Stimulated activated naive B cell treated with anti-CD40 and anti-IgM and Interleukin-4, amounts not matched to agents 10 μg/mL and 1 μg/mL and 100 μg/mL, for 72 hours (primary cell): ENCODE results near the gene MMP11.
"Not testable (repeated sequence)": the region's sequence is repeated elsewhere in the genome, so short reads cannot be mapped to it uniquely, and the experiment has no call there.

Source experiments
- ATAC-seq, 2 donors: fragments of 150-1000 bp; cut with Tn5 transposase; replicated peaks; 2 replicates each; pipeline ENCODE4 v1.10.0; 2021; ENCODE audit warnings: moderate library complexity in 1 of 2
- DNase-seq: peaks from one replicate; pipeline ENCODE4 v3.0.0; 2021
- H3K27ac Mint-ChIP-seq: one replicate; pipeline ENCODE4 v1.8.0; 2022; ENCODE audit warnings: mild to moderate bottlenecking, mixed read lengths
- H3K27me3 Mint-ChIP-seq, 2 donors: one replicate each; pipeline ENCODE4 v1.8.0; 2022; ENCODE audit warnings: mixed read lengths in 2 of 2
- H3K36me3 Mint-ChIP-seq, 2 donors: one replicate each; pipeline ENCODE4 v1.8.0; 2022; ENCODE audit warnings: mixed read lengths in 2 of 2, mild to moderate bottlenecking in 1 of 2
- H3K4me1 Mint-ChIP-seq, 2 donors: one replicate each; pipeline ENCODE4 v1.8.0; 2022; ENCODE audit warnings: mixed read lengths in 2 of 2, mild to moderate bottlenecking in 1 of 2
- H3K4me3 Mint-ChIP-seq, 2 donors: one replicate each; pipeline ENCODE4 v1.8.0; 2022; ENCODE audit warnings: mild to moderate bottlenecking in 2 of 2, mixed read lengths in 2 of 2, moderate library complexity in 1 of 2
- H3K9me3 Mint-ChIP-seq, 2 donors: one replicate each; pipeline ENCODE4 v1.8.0; 2022; ENCODE audit warnings: mixed read lengths in 2 of 2, mild to moderate bottlenecking in 1 of 2

MMP11 gene, protein sequence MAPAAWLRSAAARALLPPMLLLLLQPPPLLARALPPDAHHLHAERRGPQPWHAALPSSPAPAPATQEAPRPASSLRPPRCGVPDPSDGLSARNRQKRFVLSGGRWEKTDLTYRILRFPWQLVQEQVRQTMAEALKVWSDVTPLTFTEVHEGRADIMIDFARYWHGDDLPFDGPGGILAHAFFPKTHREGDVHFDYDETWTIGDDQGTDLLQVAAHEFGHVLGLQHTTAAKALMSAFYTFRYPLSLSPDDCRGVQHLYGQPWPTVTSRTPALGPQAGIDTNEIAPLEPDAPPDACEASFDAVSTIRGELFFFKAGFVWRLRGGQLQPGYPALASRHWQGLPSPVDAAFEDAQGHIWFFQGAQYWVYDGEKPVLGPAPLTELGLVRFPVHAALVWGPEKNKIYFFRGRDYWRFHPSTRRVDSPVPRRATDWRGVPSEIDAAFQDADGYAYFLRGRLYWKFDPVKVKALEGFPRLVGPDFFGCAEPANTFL

DNA sequence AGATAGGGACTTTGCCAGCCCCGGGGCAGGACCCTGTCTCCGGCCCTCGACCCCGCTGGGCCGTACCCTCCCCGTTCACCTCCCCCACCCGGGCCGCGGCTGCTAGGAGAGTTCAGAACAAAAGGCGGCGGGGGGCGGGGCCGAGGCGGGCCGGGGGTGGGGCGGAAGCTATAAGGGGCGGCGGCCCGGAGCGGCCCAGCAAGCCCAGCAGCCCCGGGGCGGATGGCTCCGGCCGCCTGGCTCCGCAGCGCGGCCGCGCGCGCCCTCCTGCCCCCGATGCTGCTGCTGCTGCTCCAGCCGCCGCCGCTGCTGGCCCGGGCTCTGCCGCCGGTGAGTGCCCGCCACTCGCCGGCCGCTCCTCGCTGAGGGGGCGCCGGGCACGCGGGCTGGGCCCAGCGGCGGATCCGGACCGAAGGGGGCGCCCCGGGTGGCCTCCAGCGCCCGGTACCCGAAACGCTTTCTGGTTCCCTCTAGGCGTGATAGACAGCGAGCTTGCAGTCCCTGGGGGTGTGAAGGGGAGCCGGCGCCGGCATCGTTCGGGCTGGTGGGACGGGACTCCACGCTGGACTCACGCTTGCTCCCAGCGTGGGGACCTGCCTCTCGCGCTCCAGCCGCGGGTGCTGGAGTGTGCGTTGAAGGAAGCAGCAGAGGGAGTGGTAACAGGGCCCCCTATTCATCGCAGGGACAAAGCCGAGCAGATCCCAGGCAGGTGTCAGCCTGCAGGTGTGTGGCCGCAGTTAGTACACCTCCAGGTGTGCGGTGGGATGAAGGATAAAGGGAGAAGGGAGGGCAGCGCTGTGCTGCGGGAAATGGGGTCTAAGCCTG is at the start of gene MMP11:
MMP11 (plus strand) TSS at position 201 of the 825 bp plus-strand sequence; CDS start at position 223, 22 bp downstream.
- H3K36me3 Mint-ChIP-seq: no peaks in the 10 kb centered on the region
- peak within 1 kb of the TSS; percentile 81 to 82 for H3K4me3 Mint-ChIP-seq
- no peaks in the 10 kb centered on the region for H3K9me3 Mint-ChIP-seq
- peaks cover 33 to 64% of the 10 kb centered on the region in 2 donors for H3K4me1 Mint-ChIP-seq
- DNase-seq (peak; percentile 39), ATAC-seq (peak; percentile 47 to 59)
- no peaks in the 10 kb centered on the region for H3K27me3 Mint-ChIP-seq
- H3K27ac Mint-ChIP-seq: peak within 1 kb of the TSS; percentile 79

DNA sequence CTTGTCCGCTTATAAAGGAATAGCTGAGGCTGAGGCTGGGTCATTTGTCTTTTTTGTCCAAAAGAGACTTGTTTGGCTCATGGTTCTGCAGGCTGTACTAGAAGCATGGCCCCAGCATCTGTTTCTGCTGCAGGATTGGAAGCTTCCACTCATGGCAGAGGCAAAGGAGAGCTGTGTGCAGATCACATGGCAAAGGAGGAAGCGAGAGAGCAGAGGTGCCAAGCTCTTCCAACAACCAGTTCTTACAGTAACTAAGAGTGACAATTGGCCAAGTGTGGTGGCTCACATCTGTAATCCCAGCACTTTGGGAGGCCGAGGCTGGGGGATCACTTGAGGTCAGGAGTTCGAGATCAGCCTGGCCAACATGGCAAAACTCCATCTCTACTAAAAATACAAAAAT is 44.5 kb upstream of the MMP11 start:
- H3K27me3 Mint-ChIP-seq, H3K27ac Mint-ChIP-seq, DNase-seq, H3K9me3 Mint-ChIP-seq, H3K4me1 Mint-ChIP-seq, H3K36me3 Mint-ChIP-seq, H3K4me3 Mint-ChIP-seq: not testable (repeated sequence)
- peak in 1 of 2 donors; percentile 48 for ATAC-seq

DNA sequence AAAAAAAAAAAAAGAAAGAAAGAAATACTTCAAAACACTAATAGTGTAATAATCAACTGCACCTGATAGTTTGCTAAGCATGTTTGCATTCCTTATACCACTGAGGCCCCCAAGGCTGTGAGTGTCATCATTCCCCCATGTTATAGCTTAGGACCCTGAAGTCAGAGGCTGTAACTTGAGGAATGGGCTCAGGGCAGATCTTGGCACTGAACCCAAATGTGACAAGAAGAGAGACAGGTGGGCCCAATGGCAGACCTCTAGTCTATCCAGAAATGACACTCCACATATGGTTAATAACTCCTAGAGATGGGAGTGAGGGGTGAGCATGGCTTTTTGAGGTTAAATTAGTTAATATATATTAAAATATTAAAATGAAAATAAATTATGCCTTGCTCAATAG is 35.0 kb upstream of the MMP11 start:
- DNase-seq: no peak
- Mint-ChIP-seq H3K36me3 (peaks cover 0 to under 1% of the 10 kb centered on the region in 2 donors), H3K4me1 (no peaks in the 10 kb centered on the region), H3K9me3 (no peaks in the 10 kb centered on the region), H3K4me3 (no peak overlapping the region), H3K27me3 (no peaks in the 10 kb centered on the region), H3K27ac (no peak overlapping the region)
- no peak for ATAC-seq

DNA sequence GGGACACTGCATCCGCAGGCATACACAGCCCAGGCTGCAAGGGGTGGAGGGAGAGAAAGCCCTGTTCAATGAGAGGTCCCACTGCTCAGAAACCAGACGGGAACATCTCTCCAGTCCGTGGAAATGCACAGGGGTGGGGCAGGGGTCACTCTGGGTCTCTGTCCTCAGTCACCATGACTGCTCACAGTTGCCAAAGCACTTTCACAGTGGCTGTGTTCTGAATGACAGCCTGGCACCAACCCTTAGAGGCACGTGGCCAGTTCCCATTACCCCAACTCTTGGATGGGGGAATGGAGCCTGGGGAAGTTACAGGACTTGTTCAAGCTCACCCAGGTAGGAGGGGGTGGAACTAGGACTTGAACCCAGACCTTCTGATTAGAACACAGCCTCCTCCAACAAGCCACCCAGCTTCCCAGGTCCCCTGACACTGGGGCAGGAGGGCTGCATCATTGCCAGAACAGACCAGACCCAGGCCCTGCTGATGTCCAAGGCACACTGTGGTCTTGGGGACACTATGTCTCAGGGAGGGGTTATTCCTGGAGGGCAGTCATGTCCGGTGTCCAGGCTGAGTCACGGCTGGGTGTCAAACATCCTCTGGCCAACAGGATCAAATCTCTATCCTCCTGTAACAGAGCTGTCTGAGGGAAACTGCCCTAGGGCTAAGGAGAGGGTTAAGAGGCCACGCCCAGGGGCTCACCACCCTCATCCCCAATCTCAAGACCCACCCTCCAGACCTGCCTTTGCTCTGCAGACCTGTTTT is 30.0 kb upstream of the MMP11 start:
- DNase-seq (no peak), ATAC-seq (no peak)
- H3K27me3 Mint-ChIP-seq: no peaks in the 10 kb centered on the region
- H3K36me3 Mint-ChIP-seq: peaks cover 29 to 33% of the 10 kb centered on the region in 2 donors
- H3K4me3 Mint-ChIP-seq: no peak overlapping the region
- H3K4me1 Mint-ChIP-seq: peaks cover 6 to 25% of the 10 kb centered on the region in 2 donors
- no peak overlapping the region for H3K27ac Mint-ChIP-seq
- H3K9me3 Mint-ChIP-seq: peaks cover 3 to 4% of the 10 kb centered on the region in 2 donors

DNA sequence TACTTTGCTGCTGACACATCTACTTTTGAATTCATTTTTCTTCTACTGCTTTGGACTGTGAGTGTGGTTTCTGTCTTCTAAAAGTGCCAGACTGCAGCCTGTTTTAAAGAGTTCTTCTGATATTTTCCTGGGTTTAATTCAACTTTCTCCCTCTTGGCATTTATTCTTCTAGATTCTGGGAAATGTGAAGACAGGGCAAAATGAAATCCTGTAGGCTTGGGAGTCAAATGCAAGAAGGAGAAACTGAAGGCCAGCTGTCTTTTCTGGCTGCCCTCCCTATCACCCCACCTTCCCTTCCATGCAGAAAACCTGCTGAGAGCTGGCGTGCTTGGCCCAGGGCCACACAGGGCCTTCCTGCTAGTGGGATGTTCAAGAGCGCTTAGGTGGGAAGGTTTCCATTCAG is 29.3 kb upstream of the MMP11 start:
- Mint-ChIP-seq H3K27me3 (no peaks in the 10 kb centered on the region), H3K36me3 (peaks cover 29 to 33% of the 10 kb centered on the region in 2 donors), H3K27ac (no peak overlapping the region), H3K9me3 (peaks cover 3 to 4% of the 10 kb centered on the region in 2 donors), H3K4me3 (no peak overlapping the region), H3K4me1 (peaks cover 6 to 25% of the 10 kb centered on the region in 2 donors)
- ATAC-seq: no peak
- DNase-seq: no peak

DNA sequence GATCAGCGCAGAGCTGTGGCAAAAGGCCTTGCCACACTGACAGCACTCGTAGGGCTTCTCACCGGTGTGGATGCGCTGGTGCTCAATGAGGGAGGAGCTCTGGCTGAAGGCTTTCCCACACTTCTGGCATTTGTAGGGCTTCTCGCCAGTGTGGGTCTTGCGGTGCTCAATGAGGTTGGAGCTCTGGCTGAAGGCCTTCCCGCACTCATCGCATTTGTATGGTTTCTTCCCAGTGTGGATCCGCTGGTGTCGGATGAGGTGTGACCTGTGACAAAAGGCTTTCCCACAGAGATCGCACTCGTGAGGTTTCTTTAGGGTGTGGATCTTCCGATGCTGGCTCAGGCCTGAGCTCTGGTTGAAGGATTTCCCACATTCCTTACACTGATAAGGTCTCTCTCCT is 28.6 kb upstream of the MMP11 start:
- Mint-ChIP-seq H3K4me1 (peaks cover 6 to 25% of the 10 kb centered on the region in 2 donors), H3K9me3 (peaks cover 3 to 4% of the 10 kb centered on the region in 2 donors), H3K27ac (no peak overlapping the region), H3K4me3 (no peak overlapping the region), H3K36me3 (peaks cover 29 to 33% of the 10 kb centered on the region in 2 donors), H3K27me3 (no peaks in the 10 kb centered on the region)
- DNase-seq (no peak), ATAC-seq (no peak)

DNA sequence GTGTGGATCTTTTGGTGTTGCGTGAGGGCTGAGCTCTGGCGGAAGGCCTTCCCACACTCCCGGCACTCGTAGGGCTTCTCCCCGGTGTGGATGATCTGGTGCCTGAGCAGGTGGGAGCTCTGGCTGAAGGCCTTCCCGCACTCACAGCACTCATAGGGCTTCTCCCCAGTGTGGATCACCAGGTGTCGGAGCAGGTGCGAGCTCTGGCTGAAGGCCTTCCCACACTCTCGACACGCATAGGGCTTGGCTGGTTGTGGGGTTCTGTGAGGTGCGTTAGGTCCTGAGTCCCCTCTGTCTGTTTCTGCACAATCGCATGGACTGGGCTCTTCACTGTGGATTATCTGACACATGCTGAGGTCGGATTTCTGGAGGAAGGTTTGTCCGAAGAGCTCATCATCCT is 28.2 kb upstream of the MMP11 start:
- DNase-seq: no peak
- no peaks in the 10 kb centered on the region for H3K27me3 Mint-ChIP-seq
- H3K4me1 Mint-ChIP-seq: peaks cover 6 to 25% of the 10 kb centered on the region in 2 donors
- no peak for ATAC-seq
- H3K9me3 Mint-ChIP-seq: peaks cover 3 to 4% of the 10 kb centered on the region in 2 donors
- H3K36me3 Mint-ChIP-seq: peaks cover 29 to 33% of the 10 kb centered on the region in 2 donors
- H3K27ac Mint-ChIP-seq: peak overlapping the region; percentile 85
- H3K4me3 Mint-ChIP-seq: no peak overlapping the region

DNA sequence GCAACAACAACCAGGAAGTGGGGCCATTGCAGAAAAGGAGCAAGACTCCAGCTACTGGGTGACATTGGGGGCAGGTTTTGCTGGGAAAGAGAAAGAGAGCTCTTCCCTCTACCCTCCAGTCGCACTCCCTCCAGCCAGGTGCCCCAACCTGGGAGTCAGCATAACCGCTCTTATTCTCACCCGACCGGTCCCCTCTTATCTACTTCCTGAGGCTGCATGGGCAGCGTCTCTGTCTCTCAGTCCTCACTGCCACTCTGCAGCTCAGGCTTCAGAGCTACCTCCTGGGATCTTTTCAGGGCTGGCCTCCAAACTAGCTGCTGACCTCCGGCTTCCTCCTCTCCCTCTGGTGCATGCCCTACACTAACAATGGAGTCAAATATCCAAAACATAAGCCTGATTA is 26.9 kb upstream of the MMP11 start:
- Mint-ChIP-seq H3K9me3 (peaks cover 3 to 4% of the 10 kb centered on the region in 2 donors), H3K4me3 (no peak overlapping the region), H3K27ac (no peak overlapping the region), H3K36me3 (peaks cover 29 to 37% of the 10 kb centered on the region in 2 donors), H3K4me1 (peaks cover 14 to 38% of the 10 kb centered on the region in 2 donors), H3K27me3 (no peaks in the 10 kb centered on the region)
- no peak for ATAC-seq
- no peak for DNase-seq

DNA sequence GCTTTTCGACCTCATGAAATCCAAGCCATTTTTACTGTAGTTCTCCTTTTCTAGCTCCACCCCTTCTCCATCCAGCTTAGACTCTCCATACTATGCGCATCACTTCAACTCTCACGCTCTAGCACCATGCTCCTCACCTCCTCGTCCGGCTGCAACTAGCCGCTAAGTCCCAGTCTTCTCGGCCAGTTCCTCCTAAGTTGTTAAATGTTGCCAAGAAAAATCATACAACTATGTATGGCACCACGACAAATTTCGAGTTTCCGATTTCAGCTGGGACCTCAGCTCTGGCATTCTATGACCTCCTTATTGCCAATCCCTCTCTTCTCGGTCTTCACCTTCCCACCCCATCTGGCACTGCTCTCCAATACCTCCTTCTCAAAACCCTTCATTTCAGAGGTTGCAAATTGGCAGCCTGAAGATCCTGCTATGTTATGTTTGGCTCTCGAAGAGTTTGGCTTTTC is 22.8 kb upstream of the MMP11 start:
- Mint-ChIP-seq H3K9me3 (no peaks in the 10 kb centered on the region), H3K27ac (no peak overlapping the region), H3K4me1 (peaks cover 37 to 72% of the 10 kb centered on the region in 2 donors), H3K27me3 (no peaks in the 10 kb centered on the region), H3K4me3 (peak overlapping the region in 1 of 2 donors; percentile 92), H3K36me3 (peaks cover 9 to 19% of the 10 kb centered on the region in 2 donors)
- ATAC-seq: no peak
- no peak for DNase-seq

DNA sequence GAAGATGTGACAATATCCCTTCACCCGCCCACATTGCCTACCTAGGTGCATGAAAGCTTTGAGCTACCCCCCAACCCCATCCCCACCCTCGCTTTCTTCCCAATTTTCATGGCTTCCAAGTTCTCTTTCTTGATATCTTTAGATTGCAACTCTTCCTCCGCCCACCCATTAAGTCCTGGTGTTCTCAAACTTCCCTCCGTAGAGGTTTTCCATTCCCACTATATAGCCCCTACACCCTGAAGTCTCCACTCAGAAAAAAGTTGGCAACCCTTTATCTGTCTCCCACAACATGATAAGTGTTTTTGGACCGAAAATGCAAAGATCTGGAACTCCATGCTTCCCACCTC is 22.3 kb upstream of the MMP11 start:
- Mint-ChIP-seq H3K36me3 (peaks cover 5 to 14% of the 10 kb centered on the region in 2 donors), H3K27me3 (no peaks in the 10 kb centered on the region), H3K4me3 (peak overlapping the region; percentile 89 to 92), H3K9me3 (no peaks in the 10 kb centered on the region), H3K27ac (peak overlapping the region; percentile 92), H3K4me1 (peaks cover 41 to 75% of the 10 kb centered on the region in 2 donors)
- no peak for ATAC-seq
- DNase-seq: no peak

DNA sequence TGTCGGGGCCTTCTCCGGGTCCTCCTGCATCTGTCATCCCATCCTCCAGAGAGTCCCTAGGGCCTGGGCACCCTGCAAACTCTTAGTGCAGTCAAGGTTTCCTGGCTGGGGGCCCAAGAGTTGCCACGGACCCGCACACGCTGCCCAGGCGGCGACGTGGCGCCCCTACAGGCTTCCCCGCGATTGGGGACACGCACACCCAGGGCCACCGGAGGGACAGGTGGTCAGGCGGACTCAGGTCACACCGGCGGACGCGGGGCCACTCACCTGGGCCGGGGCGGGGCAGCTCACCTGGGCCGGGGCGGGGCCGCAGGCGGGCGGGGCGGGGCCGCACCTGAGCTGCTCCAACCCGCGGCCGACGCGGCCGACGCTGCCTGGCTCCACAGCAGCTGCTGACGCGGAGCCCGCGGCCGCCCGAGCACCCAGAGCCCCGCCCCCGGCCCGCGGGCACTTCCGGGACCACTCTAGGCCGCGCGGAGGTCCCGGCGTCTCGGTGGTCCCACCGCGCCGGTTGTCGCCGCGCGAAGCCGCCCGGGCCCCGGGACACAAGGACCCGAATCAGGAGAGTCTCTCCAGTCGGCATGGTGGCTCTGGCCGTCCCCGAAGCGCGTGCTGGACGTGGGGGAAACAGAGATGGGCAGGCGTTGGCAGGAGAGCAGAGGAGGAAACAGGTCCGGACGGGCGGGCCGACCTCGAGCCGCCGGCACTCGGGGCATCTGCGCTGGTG is 21.8 kb upstream of the MMP11 start, which contains the start of gene ZNF70:
ZNF70 (minus strand) TSS at position 399 of the 727 bp plus-strand sequence. CDS start 5,972 bp downstream, outside the sequence.
- Mint-ChIP-seq H3K27me3 (no peaks in the 10 kb centered on the region), H3K9me3 (no peaks in the 10 kb centered on the region), H3K36me3 (peaks cover 5 to 13% of the 10 kb centered on the region in 2 donors), H3K4me3 (peak within 1 kb of the TSS; percentile 89 to 92), H3K27ac (peak within 1 kb of the TSS; percentile 97), H3K4me1 (peaks cover 44 to 74% of the 10 kb centered on the region in 2 donors)
- DNase-seq (peak; percentile 82), ATAC-seq (peak; percentile 71 to 75)

DNA sequence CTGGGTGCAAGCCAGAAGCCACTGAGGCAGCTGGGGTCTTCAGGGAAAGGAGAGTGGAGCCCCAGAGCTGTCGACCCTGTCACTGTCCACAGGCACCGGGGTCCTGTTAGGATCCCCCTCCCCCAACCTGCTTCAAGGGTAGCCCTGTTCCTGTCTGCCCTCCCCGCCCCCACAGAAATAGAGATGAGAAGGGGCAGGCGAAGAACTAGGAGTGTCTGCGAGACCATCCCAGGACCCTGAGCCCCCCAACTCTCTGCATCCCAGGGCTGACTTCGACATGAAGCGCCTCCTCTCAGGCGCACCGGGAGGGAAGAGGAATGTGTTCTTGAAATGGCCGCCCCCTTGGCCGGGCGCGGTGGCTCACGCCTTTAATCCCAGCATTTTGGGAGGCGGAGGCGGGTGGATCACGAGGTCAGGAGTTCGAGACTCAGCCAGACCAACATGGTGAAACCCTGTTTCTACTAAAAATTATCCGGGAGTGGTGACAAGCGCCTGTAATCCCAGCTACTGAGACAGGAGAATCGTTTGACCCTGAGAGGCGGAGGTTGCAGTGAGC is 21.1 kb upstream of the MMP11 start:
- peak; percentile 5 to 8 for ATAC-seq
- Mint-ChIP-seq H3K27ac (peak overlapping the region; percentile 97), H3K36me3 (peaks cover 2 to 11% of the 10 kb centered on the region in 2 donors), H3K27me3 (no peaks in the 10 kb centered on the region), H3K4me3 (peak overlapping the region; percentile 89 to 92), H3K4me1 (peaks cover 43 to 72% of the 10 kb centered on the region in 2 donors), H3K9me3 (no peaks in the 10 kb centered on the region)
- DNase-seq: peak; percentile 17
